Measurements from ENCODE around the gene POMGNT1. TPM values are rescaled to one million over a fixed set of nuclear protein-coding genes. Genes with fewer than 3 reads are reported as not detected.
"Not testable (repeated sequence)": the region's sequence is repeated elsewhere in the genome, so short reads cannot be mapped to it uniquely, and the experiment has no call there.

The POMGNT1 gene
- 32.5 TPM for total RNA-seq
- 10 to 100 TPM; 28.9 to 35.8 (median 32.5) TPM for polyA plus RNA-seq

- Histone ChIP-seq H3K36me3 (ENCODE audit: control insufficient read depth, insufficient read depth, low read length) (peaks cover 16% of the 10 kb centered on the region), H3K27ac (ENCODE audit: insufficient read depth, low read length, poor library complexity, severe bottlenecking) (peak within 1 kb of the TSS; percentile 51), H3K4me1 (ENCODE audit: control insufficient read depth, insufficient read depth, low read length, poor library complexity, severe bottlenecking) (peaks cover 27% of the 10 kb centered on the region), H3K27me3 (ENCODE audit: control insufficient read depth, insufficient read depth, low read length) (no peaks in the 10 kb centered on the region), H3K4me3 (ENCODE audit: low read depth, low read length) (peak within 1 kb of the TSS; percentile 90), H3K9me3 (ENCODE audit: control insufficient read depth in 2 of 2, low read length in 2 of 2) (no peaks in the 10 kb centered on the region)
- H3K4me1 Mint-ChIP-seq, result peaks cover 4 to 38% (median 24%) of the 10 kb centered on the region in 4 donors
- ATAC-seq (ENCODE audit: low read depth in 2 of 2) (peak; percentile 94 to 96), DNase-seq (peak; percentile 69 to 83 (median 76))
- H3K27ac Mint-ChIP-seq, result peak within 1 kb of the TSS; percentile 69 to 87 (median 75)
- peak within 1 kb of the TSS; percentile 85 to 91 (median 90) for H3K4me3 Mint-ChIP-seq
- H3K36me3 Mint-ChIP-seq, result peaks cover 12% of the 10 kb centered on the region
- H3K27me3 Mint-ChIP-seq, result no peaks in the 10 kb centered on the region
- no peaks in the 10 kb centered on the region for H3K9me3 Mint-ChIP-seq
Measured at GRCh38 chr1:46197964-46198811, at the start of gene POMGNT1. TSS of gene POMGNT1 (minus strand) at chr1:46198434. CDS start at chr1:46197821, 613 bp downstream.

GRCh38 chr1:46247436-46248121 lies 49.3 kb upstream of the POMGNT1 start, which contains the start of gene RAD54L:
TSS of gene RAD54L (plus strand) at chr1:46247763. CDS start at chr1:46248406, 643 bp downstream.
- H3K9me3 Mint-ChIP-seq, result peaks cover 0 to 2% (median 0%) of the 10 kb centered on the region in 7 donors
- peaks cover 17% of the 10 kb centered on the region for H3K4me1 ChIP-seq (ENCODE audit: control insufficient read depth, insufficient read depth, low read length, poor library complexity, severe bottlenecking)
- peak; percentile 96 to 98 for ATAC-seq (ENCODE audit: low read depth in 2 of 2)
- no peaks in the 10 kb centered on the region for H3K27me3 Mint-ChIP-seq
- peak within 1 kb of the TSS; percentile 55 for H3K27ac ChIP-seq (ENCODE audit: insufficient read depth, low read length, poor library complexity, severe bottlenecking)
- H3K36me3 Mint-ChIP-seq, result peaks cover 4% of the 10 kb centered on the region
- H3K9me3 ChIP-seq (ENCODE audit: control insufficient read depth in 2 of 2, low read length in 2 of 2), result no peaks in the 10 kb centered on the region
- H3K27ac Mint-ChIP-seq, result peak within 1 kb of the TSS; percentile 76 to 94 (median 89)
- H3K4me3 ChIP-seq (ENCODE audit: low read depth, low read length), result peak within 1 kb of the TSS; percentile 87
- no peaks in the 10 kb centered on the region for H3K36me3 ChIP-seq (ENCODE audit: control insufficient read depth, insufficient read depth, low read length)
- H3K4me1 Mint-ChIP-seq, result peaks cover 0 to 23% (median 12%) of the 10 kb centered on the region in 4 donors
- peak; percentile 94 to 98 (median 96) for DNase-seq
- H3K4me3 Mint-ChIP-seq, result peak within 1 kb of the TSS; percentile 86 to 100 (median 94)
- H3K27me3 ChIP-seq (ENCODE audit: control insufficient read depth, insufficient read depth, low read length), result no peaks in the 10 kb centered on the region

- H3K9me3 Mint-ChIP-seq, result peaks cover 0 to 2% (median 0%) of the 10 kb centered on the region in 7 donors
- no peaks in the 10 kb centered on the region for H3K36me3 Mint-ChIP-seq
- H3K4me3 Mint-ChIP-seq, result peak overlapping the region; percentile 86 to 94 (median 93)
- Histone ChIP-seq H3K36me3 (ENCODE audit: control insufficient read depth, insufficient read depth, low read length) (no peaks in the 10 kb centered on the region), H3K9me3 (ENCODE audit: control insufficient read depth in 2 of 2, low read length in 2 of 2) (no peaks in the 10 kb centered on the region), H3K27me3 (ENCODE audit: control insufficient read depth, insufficient read depth, low read length) (no peaks in the 10 kb centered on the region), H3K4me1 (ENCODE audit: control insufficient read depth, insufficient read depth, low read length, poor library complexity, severe bottlenecking) (peaks cover 17% of the 10 kb centered on the region), H3K4me3 (ENCODE audit: low read depth, low read length) (peak overlapping the region; percentile 83), H3K27ac (ENCODE audit: insufficient read depth, low read length, poor library complexity, severe bottlenecking) (peak overlapping the region; percentile 55)
- no peaks in the 10 kb centered on the region for H3K27me3 Mint-ChIP-seq
- H3K27ac Mint-ChIP-seq, result peak overlapping the region; percentile 76 to 94 (median 89)
- peaks cover 0 to 23% (median 12%) of the 10 kb centered on the region in 4 donors for H3K4me1 Mint-ChIP-seq
- DNase-seq (peak in 2 of 3 donors; percentile 48 to 63), ATAC-seq (ENCODE audit: low read depth in 2 of 2) (peak in 1 of 2 donors; percentile 1)
Measured at GRCh38 chr1:46246548-46247435, 48.6 kb upstream of the POMGNT1 start.

- H3K27me3 Mint-ChIP-seq; H3K27me3 ChIP-seq (ENCODE audit: control insufficient read depth, insufficient read depth, low read length); DNase-seq; H3K9me3 ChIP-seq (ENCODE audit: control insufficient read depth in 2 of 2, low read length in 2 of 2); H3K36me3 Mint-ChIP-seq; H3K9me3 Mint-ChIP-seq; H3K36me3 ChIP-seq (ENCODE audit: control insufficient read depth, insufficient read depth, low read length); H3K27ac ChIP-seq (ENCODE audit: insufficient read depth, low read length, poor library complexity, severe bottlenecking); ATAC-seq (ENCODE audit: low read depth in 2 of 2): not testable (repeated sequence)
- H3K4me3 ChIP-seq (ENCODE audit: low read depth, low read length), result peak overlapping the region; percentile 83
- Mint-ChIP-seq H3K4me1 (peaks cover 0 to 23% (median 12%) of the 10 kb centered on the region in 4 donors), H3K27ac (peak overlapping the region in 1 of 3 donors; percentile 94), H3K4me3 (peak overlapping the region in 3 of 4 donors; percentile 86 to 93 (median 93))
- H3K4me1 ChIP-seq (ENCODE audit: control insufficient read depth, insufficient read depth, low read length, poor library complexity, severe bottlenecking), result peaks cover 17% of the 10 kb centered on the region
Measured at GRCh38 chr1:46246136-46246535, 47.9 kb upstream of the POMGNT1 start.

GRCh38 chr1:46244656-46245371 lies 46.6 kb upstream of the POMGNT1 start:
- no peak overlapping the region for H3K4me3 ChIP-seq (ENCODE audit: low read depth, low read length)
- H3K9me3 ChIP-seq (ENCODE audit: control insufficient read depth in 2 of 2, low read length in 2 of 2), result no peaks in the 10 kb centered on the region
- no peak overlapping the region for H3K27ac ChIP-seq (ENCODE audit: insufficient read depth, low read length, poor library complexity, severe bottlenecking)
- H3K4me3 Mint-ChIP-seq, result peak overlapping the region in 2 of 4 donors; percentile 21 to 43
- H3K27me3 ChIP-seq (ENCODE audit: control insufficient read depth, insufficient read depth, low read length), result no peaks in the 10 kb centered on the region
- H3K27me3 Mint-ChIP-seq, result no peaks in the 10 kb centered on the region
- peaks cover 0 to 23% (median 12%) of the 10 kb centered on the region in 4 donors for H3K4me1 Mint-ChIP-seq
- H3K36me3 ChIP-seq (ENCODE audit: control insufficient read depth, insufficient read depth, low read length), result no peaks in the 10 kb centered on the region
- H3K9me3 Mint-ChIP-seq, result peaks cover 0 to 2% (median 0%) of the 10 kb centered on the region in 7 donors
- ATAC-seq (ENCODE audit: low read depth in 2 of 2) (no peak), DNase-seq (peak in 2 of 3 donors; percentile 39 to 66)
- no peaks in the 10 kb centered on the region for H3K36me3 Mint-ChIP-seq
- peaks cover 17% of the 10 kb centered on the region for H3K4me1 ChIP-seq (ENCODE audit: control insufficient read depth, insufficient read depth, low read length, poor library complexity, severe bottlenecking)
- H3K27ac Mint-ChIP-seq, result peak overlapping the region in 1 of 3 donors; percentile 9

- not testable (repeated sequence) for H3K27me3 Mint-ChIP-seq; H3K27ac ChIP-seq (ENCODE audit: insufficient read depth, low read length, poor library complexity, severe bottlenecking); H3K27me3 ChIP-seq (ENCODE audit: control insufficient read depth, insufficient read depth, low read length); ATAC-seq (ENCODE audit: low read depth in 2 of 2); H3K36me3 ChIP-seq (ENCODE audit: control insufficient read depth, insufficient read depth, low read length); H3K9me3 ChIP-seq (ENCODE audit: control insufficient read depth in 2 of 2, low read length in 2 of 2); H3K4me3 ChIP-seq (ENCODE audit: low read depth, low read length); H3K36me3 Mint-ChIP-seq; H3K9me3 Mint-ChIP-seq; H3K27ac Mint-ChIP-seq; H3K4me3 Mint-ChIP-seq; DNase-seq
- H3K4me1 ChIP-seq (ENCODE audit: control insufficient read depth, insufficient read depth, low read length, poor library complexity, severe bottlenecking), result peaks cover 17% of the 10 kb centered on the region
- H3K4me1 Mint-ChIP-seq, result peaks cover 0 to 21% (median 11%) of the 10 kb centered on the region in 4 donors
Measured at GRCh38 chr1:46243831-46244230, 45.6 kb upstream of the POMGNT1 start.

All from CD4-positive, CD25-positive, alpha-beta regulatory T cell (primary cell).